CD14-positive monocyte (primary cell): Measurements from ENCODE around the gene KDM4C. TPM values are rescaled to one million over a fixed set of nuclear protein-coding genes. Genes with fewer than 3 reads are reported as not detected.
A peak's percentile ranks its signal among the peaks of the same experiment; 100 is the strongest.

Source experiments
- DNase-seq, 3 donors: peaks; one replicate each; pipeline ENCODE4 v3.0.0-alpha.2; 2011 to 2022
- H2AFZ ChIP-seq: 2 replicates; pipeline ENCODE4 v1.6.0; 2012; ENCODE audit warnings: mild to moderate bottlenecking, low read depth, low read length, inconsistent platforms; ENCODE audit not compliant: insufficient read depth, poor library complexity, severe bottlenecking
- H3K27ac ChIP-seq, 2 donors: 1 replicate in 1 of 2; 2 replicates in 1 of 2; pipeline ENCODE4 v1.5.1; 2012 to 2013; ENCODE audit warnings: low read length in 2 of 2, control low read depth in 1 of 2, inconsistent platforms in 1 of 2, low read depth in 1 of 2, mild to moderate bottlenecking in 1 of 2
- H3K27me3 ChIP-seq, 2 donors: one replicate each; pipeline versions ENCODE4 v1.6.0 to v1.6.1; 2011 to 2013; ENCODE audit warnings: low read length in 2 of 2; ENCODE audit not compliant: control insufficient read depth in 2 of 2, insufficient read depth in 2 of 2
- H3K36me3 ChIP-seq, 2 donors: replicated peaks in 1 of 2; 1 replicate in 1 of 2; 2 replicates in 1 of 2; pipeline versions ENCODE4 v1.5.1 to v1.6.1; 2012 to 2013; ENCODE audit warnings: low read length in 2 of 2, control low read depth in 1 of 2, inconsistent platforms in 1 of 2, mild to moderate bottlenecking in 1 of 2; ENCODE audit not compliant: insufficient read depth in 2 of 2, control insufficient read depth in 1 of 2
- H3K4me1 ChIP-seq, 2 donors: 1 replicate in 1 of 2; 2 replicates in 1 of 2; pipeline versions ENCODE4 v1.5.1 to v1.6.1; 2012 to 2013; ENCODE audit warnings: low read length in 2 of 2, control low read depth in 1 of 2, inconsistent platforms in 1 of 2, mild to moderate bottlenecking in 1 of 2, moderate library complexity in 1 of 2; ENCODE audit not compliant: insufficient read depth in 2 of 2, control insufficient read depth in 1 of 2
- H3K4me2 ChIP-seq: replicated peaks from 2 replicates; pipeline ENCODE3; 2012; ENCODE audit warnings: low read length, moderate library complexity, mild to moderate bottlenecking; ENCODE audit not compliant: poor library complexity, severe bottlenecking; ENCODE audit errors: extremely low read depth
- H3K4me3 ChIP-seq, 3 experiments: fragments of 200-600 bp in 1 of 3; sonication (generic) in 1 of 3; replicated peaks in 1 of 3; 1 replicate in 2 of 3; 2 replicates in 1 of 3; pipeline ENCODE4 v1.5.1; 2011 to 2013; ENCODE audit warnings: low read length in 3 of 3, mild to moderate bottlenecking in 3 of 3, control low read depth in 2 of 3, low read depth in 2 of 3, inconsistent platforms in 1 of 3, moderate library complexity in 1 of 3
- H3K79me2 ChIP-seq: 2 replicates; pipeline ENCODE4 v1.6.0; 2012; ENCODE audit warnings: mild to moderate bottlenecking, control low read depth, inconsistent platforms, low read length, moderate library complexity; ENCODE audit not compliant: insufficient read depth
- H3K9ac ChIP-seq: 2 replicates; pipeline ENCODE4 v1.6.0; 2017; ENCODE audit warnings: low read length, mild to moderate bottlenecking; ENCODE audit not compliant: insufficient read depth, poor library complexity, severe bottlenecking
- H3K9me3 ChIP-seq, 2 donors: replicated peaks in 1 of 2; 1 replicate in 1 of 2; 2 replicates in 1 of 2; pipeline versions ENCODE4 v1.5.1 to v1.6.1; 2012 to 2013; ENCODE audit warnings: low read length in 2 of 2, control low read depth in 1 of 2; ENCODE audit not compliant: control insufficient read depth in 1 of 2, insufficient read depth in 1 of 2
- H4K20me1 ChIP-seq: 2 replicates; pipeline ENCODE4 v1.6.0; 2012; ENCODE audit warnings: mild to moderate bottlenecking, low read length, control low read depth, moderate library complexity; ENCODE audit not compliant: insufficient read depth
- H3K27ac Mint-ChIP-seq, 7 donors: one replicate each; pipeline ENCODE4 v1.8.0; 2020; ENCODE audit warnings: mild to moderate bottlenecking in 7 of 7, mixed read lengths in 7 of 7, moderate library complexity in 6 of 7, inconsistent platforms in 2 of 7
- H3K27me3 Mint-ChIP-seq, 3 donors: one replicate each; pipeline ENCODE4 v1.8.0; 2021 to 2022; ENCODE audit warnings: low read depth in 3 of 3, mild to moderate bottlenecking in 3 of 3, mixed read lengths in 3 of 3, moderate library complexity in 3 of 3, inconsistent platforms in 1 of 3
- H3K36me3 Mint-ChIP-seq, 2 donors: one replicate each; pipeline ENCODE4 v1.8.0; 2020; ENCODE audit warnings: mixed read lengths in 2 of 2, inconsistent platforms in 1 of 2, mild to moderate bottlenecking in 1 of 2
- H3K4me1 Mint-ChIP-seq: one replicate; pipeline ENCODE4 v1.8.0; 2020; ENCODE audit warnings: mild to moderate bottlenecking, mixed read lengths
- H3K4me3 Mint-ChIP-seq, 2 donors: one replicate each; pipeline ENCODE4 v1.8.0; 2020; ENCODE audit warnings: mild to moderate bottlenecking in 2 of 2, mixed read lengths in 2 of 2, moderate library complexity in 1 of 2
- H3K9me3 Mint-ChIP-seq, 7 donors: one replicate each; pipeline ENCODE4 v1.8.0; 2020 to 2022; ENCODE audit warnings: mixed read lengths in 7 of 7, mild to moderate bottlenecking in 6 of 7, moderate library complexity in 6 of 7, inconsistent platforms in 2 of 7
- WGBS: methylation state at CpG from one replicate; pipeline ENCODE4 v1.1.5; 2013; ENCODE audit warnings: missing lambda C conversion rate; ENCODE audit not compliant: insufficient coverage; 5-methylcytosine and 5-hydroxymethylcytosine counted together
- intact Hi-C, 2 donors: fragments of 100-400 bp; cut with micrococcal nuclease; formaldehyde crosslinking; loops; one replicate each; pipeline versions ENCODE4 v1.15.0 to v1.15.1; 2023
- polyA plus RNA-seq, 3 donors: library from polyadenylated mRNA; depleted of rRNA in 1 of 3; unstranded in 2 of 3; stranded (reverse) in 1 of 3; fragments of 300-500 nt in 2 of 3; fragments of >200 nt in 1 of 3; fragmentation: Illumina TruSeq in 2 of 3; gene quantifications; 1 replicate in 2 of 3; 2 replicates in 1 of 3; pipeline ENCODE4 v1.2.3, GENCODE V29; 2012 to 2021
- TF ChIP-seq, protein P1 (sequence below): fragments of 200-600 bp; IDR thresholded peaks from one replicate; pipeline ENCODE4 v1.8.0; 2022; ENCODE audit warnings: antibody characterized with exemption, mild to moderate bottlenecking

The KDM4C gene
- polyA plus RNA-seq, 3 donors, result 15.2 to 36.2 (median 17.1) TPM

DNA sequence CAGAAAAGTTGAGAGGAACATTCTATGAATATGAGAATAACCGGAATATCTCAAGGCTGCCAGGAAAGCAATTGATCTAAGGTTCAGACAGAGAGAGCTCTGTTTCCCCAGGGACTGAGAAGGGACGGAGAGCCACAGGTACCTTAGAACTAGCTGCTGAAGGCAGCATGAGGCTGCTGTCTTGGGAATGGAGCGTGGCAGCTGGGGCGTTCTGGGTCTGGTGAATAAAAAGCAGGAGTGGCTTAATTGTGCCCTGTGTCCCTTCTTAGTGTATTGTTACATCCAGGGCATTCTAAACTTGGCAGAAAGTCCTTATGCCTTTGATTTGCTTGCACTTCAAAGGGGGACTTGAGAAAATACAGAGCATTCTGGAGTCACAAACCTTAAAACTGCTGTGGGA, 434.5 kb downstream of the KDM4C start:
- TF ChIP-seq, protein P1, sequence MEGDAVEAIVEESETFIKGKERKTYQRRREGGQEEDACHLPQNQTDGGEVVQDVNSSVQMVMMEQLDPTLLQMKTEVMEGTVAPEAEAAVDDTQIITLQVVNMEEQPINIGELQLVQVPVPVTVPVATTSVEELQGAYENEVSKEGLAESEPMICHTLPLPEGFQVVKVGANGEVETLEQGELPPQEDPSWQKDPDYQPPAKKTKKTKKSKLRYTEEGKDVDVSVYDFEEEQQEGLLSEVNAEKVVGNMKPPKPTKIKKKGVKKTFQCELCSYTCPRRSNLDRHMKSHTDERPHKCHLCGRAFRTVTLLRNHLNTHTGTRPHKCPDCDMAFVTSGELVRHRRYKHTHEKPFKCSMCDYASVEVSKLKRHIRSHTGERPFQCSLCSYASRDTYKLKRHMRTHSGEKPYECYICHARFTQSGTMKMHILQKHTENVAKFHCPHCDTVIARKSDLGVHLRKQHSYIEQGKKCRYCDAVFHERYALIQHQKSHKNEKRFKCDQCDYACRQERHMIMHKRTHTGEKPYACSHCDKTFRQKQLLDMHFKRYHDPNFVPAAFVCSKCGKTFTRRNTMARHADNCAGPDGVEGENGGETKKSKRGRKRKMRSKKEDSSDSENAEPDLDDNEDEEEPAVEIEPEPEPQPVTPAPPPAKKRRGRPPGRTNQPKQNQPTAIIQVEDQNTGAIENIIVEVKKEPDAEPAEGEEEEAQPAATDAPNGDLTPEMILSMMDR, result no peak
- Mint-ChIP-seq H3K4me1 (no peaks in the 10 kb centered on the region), H3K4me3 (no peak overlapping the region), H3K9me3 (peaks cover 3 to 31% (median 19%) of the 10 kb centered on the region in 7 donors), H3K27me3 (peaks cover 4 to 12% (median 4%) of the 10 kb centered on the region in 3 donors), H3K36me3 (no peaks in the 10 kb centered on the region), H3K27ac (no peak overlapping the region)
- Histone ChIP-seq H2AFZ (no peak overlapping the region), H3K4me3 (no peak overlapping the region), H3K27me3 (peaks cover 0 to 3% of the 10 kb centered on the region in 2 donors), H4K20me1 (no peaks in the 10 kb centered on the region), H3K4me1 (no peaks in the 10 kb centered on the region), H3K9ac (no peak overlapping the region), H3K27ac (no peak overlapping the region), H3K36me3 (no peaks in the 10 kb centered on the region), H3K9me3 (peaks cover 6 to 8% of the 10 kb centered on the region in 2 donors), H3K79me2 (no peaks in the 10 kb centered on the region), H3K4me2 (no peak overlapping the region)
- WGBS, result 100% methylated on average over 2 of the region's 4 CpGs
- no peak for DNase-seq
- intact Hi-C loops, result no loop called here

DNA sequence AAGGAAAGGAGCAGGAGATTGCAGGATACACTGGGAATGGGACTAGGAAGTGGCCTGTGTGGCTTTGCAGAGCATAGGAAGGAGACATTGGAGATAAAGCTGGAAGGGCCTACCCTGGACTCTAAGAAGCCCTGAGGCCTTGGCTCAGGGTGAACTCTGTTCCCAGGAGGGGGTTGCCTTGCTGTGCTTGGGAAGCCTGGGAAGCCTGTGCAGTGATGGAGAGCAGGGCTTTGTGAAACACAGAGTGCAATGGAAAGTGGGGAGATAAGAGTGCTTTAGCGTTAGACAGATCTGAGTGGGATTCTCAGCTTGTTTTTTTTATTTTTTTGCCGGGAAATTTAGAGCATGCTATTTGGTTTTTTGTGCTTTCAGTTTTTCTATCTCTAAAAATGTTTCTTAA, 437.8 kb downstream of the KDM4C start:
- TF ChIP-seq, protein P1, result no peak
- intact Hi-C loops, result no loop called here
- Histone ChIP-seq H3K36me3 (no peaks in the 10 kb centered on the region), H3K9ac (no peak overlapping the region), H3K4me1 (no peaks in the 10 kb centered on the region), H4K20me1 (no peaks in the 10 kb centered on the region), H3K4me3 (no peak overlapping the region), H3K9me3 (no peaks in the 10 kb centered on the region), H3K79me2 (no peaks in the 10 kb centered on the region), H3K27me3 (peaks cover 3 to 7% of the 10 kb centered on the region in 2 donors), H3K4me2 (no peak overlapping the region), H2AFZ (no peak overlapping the region), H3K27ac (no peak overlapping the region)
- Mint-ChIP-seq H3K4me1 (no peaks in the 10 kb centered on the region), H3K4me3 (peak overlapping the region in 1 of 2 donors; percentile 47), H3K9me3 (peaks cover 0 to 12% (median 8%) of the 10 kb centered on the region in 7 donors), H3K27ac (no peak overlapping the region), H3K27me3 (peaks cover 11 to 16% (median 12%) of the 10 kb centered on the region in 3 donors), H3K36me3 (no peaks in the 10 kb centered on the region)
- no peak for DNase-seq
- WGBS, result no CpG with 5 or more reads among the region's 2 CpGs
